Mucosa of stomach (tissue), 1 donor: ENCODE data around the gene AK4.
"Not testable (repeated sequence)": the region's sequence is repeated elsewhere in the genome, so short reads cannot be mapped to it uniquely, and the experiment has no call there.

Source experiments
- H3K27me3 ChIP-seq: one replicate; pipeline ENCODE4 v1.7.0; 2013; ENCODE audit warnings: mild to moderate bottlenecking, low read length; ENCODE audit not compliant: control insufficient read depth, insufficient read depth
- H3K36me3 ChIP-seq: one replicate; pipeline ENCODE4 v1.7.0; 2013; ENCODE audit warnings: low read length; ENCODE audit not compliant: control insufficient read depth, insufficient read depth
- H3K4me1 ChIP-seq: one replicate; pipeline ENCODE4 v1.7.0; 2013; ENCODE audit warnings: mild to moderate bottlenecking, low read length; ENCODE audit not compliant: control insufficient read depth, insufficient read depth
- H3K4me3 ChIP-seq: one replicate; pipeline ENCODE4 v1.7.0; 2013; ENCODE audit warnings: low read length
- H3K9ac ChIP-seq: one replicate; pipeline ENCODE4 v1.7.0; 2013; ENCODE audit warnings: mild to moderate bottlenecking, low read length, moderate library complexity
- H3K9me3 ChIP-seq: one replicate; pipeline ENCODE4 v1.7.0; 2013; ENCODE audit warnings: mild to moderate bottlenecking, low read length, moderate library complexity; ENCODE audit not compliant: control insufficient read depth
- donor health status: Pancreatic carcinoma.

The AK4 gene

GRCh38 chr1:65148178-65148547 is at the start of gene AK4:
AK4 (plus strand) TSS chr1:65148203; CDS start chr1:65148408, 205 bp downstream.
- peak within 1 kb of the TSS; percentile 79 for H3K9ac ChIP-seq
- H3K4me3 ChIP-seq = peak within 1 kb of the TSS; percentile 60
- H3K4me1 ChIP-seq = peaks cover 34% of the 10 kb centered on the region
- not testable (repeated sequence) for H3K9me3 ChIP-seq, H3K36me3 ChIP-seq, H3K27me3 ChIP-seq

DNA sequence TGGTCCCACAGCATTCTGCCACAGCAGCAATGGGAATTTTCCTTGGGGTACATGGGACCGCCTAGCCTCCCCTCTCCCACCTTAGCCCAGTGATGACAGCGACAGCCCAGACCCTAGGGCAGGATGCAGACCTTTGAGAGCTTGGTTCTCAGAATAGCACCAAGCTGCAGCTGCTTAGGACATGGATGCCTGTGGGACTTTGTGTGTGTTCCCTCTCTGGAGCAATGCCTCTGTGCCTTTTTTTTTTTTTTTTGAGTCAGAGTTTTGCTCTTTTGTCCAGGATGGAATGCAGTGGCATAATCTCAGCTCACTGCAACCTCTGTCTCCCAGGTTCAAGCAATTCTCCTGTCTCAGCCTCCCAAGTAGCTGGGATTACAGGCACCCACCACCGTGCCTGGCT is 44.2 kb upstream of the AK4 start:
- H3K9ac ChIP-seq = no peak overlapping the region
- H3K4me3 ChIP-seq = no peak overlapping the region
- peaks cover 17% of the 10 kb centered on the region for H3K4me1 ChIP-seq
- H3K36me3 ChIP-seq = no peaks in the 10 kb centered on the region
- no peaks in the 10 kb centered on the region for H3K9me3 ChIP-seq
- no peaks in the 10 kb centered on the region for H3K27me3 ChIP-seq

- Histone ChIP-seq H3K36me3 (no peaks in the 10 kb centered on the region), H3K4me1 (peaks cover 26% of the 10 kb centered on the region), H3K4me3 (no peak overlapping the region), H3K9ac (no peak overlapping the region), H3K27me3 (no peaks in the 10 kb centered on the region), H3K9me3 (no peaks in the 10 kb centered on the region)
Observed at GRCh38 chr1:65104854-65105534, 43.0 kb upstream of the AK4 start.

GRCh38 chr1:65105596-65105995 is 42.4 kb upstream of the AK4 start:
- peaks cover 26% of the 10 kb centered on the region for H3K4me1 ChIP-seq

GRCh38 chr1:65108025-65108642 is 39.9 kb upstream of the AK4 start:
- Histone ChIP-seq H3K36me3 (no peaks in the 10 kb centered on the region), H3K27me3 (no peaks in the 10 kb centered on the region), H3K9ac (no peak overlapping the region), H3K9me3 (no peaks in the 10 kb centered on the region), H3K4me1 (peaks cover 26% of the 10 kb centered on the region), H3K4me3 (no peak overlapping the region)

More at GRCh38 chr1:65105596-65105995, 42.4 kb upstream of the AK4 start:
- no peaks in the 10 kb centered on the region for H3K36me3 ChIP-seq
- H3K9ac ChIP-seq = no peak overlapping the region
- no peaks in the 10 kb centered on the region for H3K27me3 ChIP-seq
- H3K4me3 ChIP-seq = no peak overlapping the region
- no peaks in the 10 kb centered on the region for H3K9me3 ChIP-seq

DNA sequence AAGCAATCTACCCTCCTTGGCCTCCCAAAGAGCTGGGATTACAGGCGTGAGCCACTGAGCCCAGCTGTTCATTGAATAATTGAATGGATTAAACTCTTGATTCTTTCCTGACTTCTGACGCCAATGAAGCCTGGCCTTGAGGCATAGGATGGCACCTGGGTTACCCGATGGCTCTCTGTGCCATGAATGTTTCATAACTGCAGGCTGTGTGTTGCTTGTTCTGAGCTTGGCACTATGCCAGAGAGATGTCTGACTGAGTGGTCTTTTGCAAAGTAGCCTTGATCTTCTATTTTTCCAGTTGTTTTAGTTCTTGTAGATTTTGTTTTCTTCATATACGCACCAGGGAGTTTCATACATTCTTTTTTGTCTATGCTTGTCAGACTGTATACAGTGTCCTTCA is 38.5 kb upstream of the AK4 start:
- Histone ChIP-seq H3K4me1 (peaks cover 26% of the 10 kb centered on the region), H3K36me3 (no peaks in the 10 kb centered on the region), H3K9me3 (no peaks in the 10 kb centered on the region), H3K9ac (no peak overlapping the region), H3K4me3 (no peak overlapping the region), H3K27me3 (no peaks in the 10 kb centered on the region)

DNA sequence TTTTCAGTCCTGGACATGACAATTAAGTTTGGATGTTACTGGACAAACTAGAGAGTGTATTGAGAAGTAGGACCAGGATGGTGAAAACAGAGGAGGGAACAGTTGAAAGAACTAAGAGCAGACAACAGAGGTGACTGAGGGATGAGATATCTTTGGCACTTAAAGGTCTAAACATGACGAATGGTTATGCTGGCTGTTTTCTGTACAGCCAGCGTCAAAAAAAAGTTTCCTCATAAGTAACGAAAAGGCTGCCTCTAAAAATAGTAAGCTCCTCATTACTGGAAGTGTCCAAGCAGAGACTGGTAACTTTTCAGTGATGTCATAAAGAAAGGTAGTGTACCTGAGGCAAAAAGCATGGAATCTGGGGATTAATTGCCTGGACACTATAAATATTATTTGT is 35.2 kb upstream of the AK4 start:
- peaks cover 14% of the 10 kb centered on the region for H3K4me1 ChIP-seq
- H3K4me3 ChIP-seq = no peak overlapping the region
- no peak overlapping the region for H3K9ac ChIP-seq
- H3K27me3 ChIP-seq = no peaks in the 10 kb centered on the region
- no peaks in the 10 kb centered on the region for H3K9me3 ChIP-seq
- no peaks in the 10 kb centered on the region for H3K36me3 ChIP-seq

DNA sequence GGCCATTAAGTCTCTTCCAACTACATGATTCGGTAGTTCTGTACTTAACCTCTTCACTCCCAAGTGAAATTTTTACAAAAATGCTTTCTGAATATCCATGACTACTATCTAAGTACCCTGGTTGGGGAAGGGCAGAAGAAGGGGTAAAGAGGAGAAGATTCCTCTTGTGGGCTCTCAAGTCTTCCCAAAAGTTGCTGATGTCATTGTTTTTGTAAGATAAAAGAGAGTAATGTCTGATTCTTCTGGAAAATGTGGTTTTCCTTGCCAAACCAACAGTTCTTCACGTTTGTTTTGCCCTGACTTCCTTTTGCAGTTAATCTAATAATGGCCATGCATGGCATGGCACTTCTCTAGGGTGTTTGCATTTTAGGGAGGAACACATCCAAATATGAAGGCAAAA is 34.7 kb upstream of the AK4 start:
- Histone ChIP-seq H3K27me3 (no peaks in the 10 kb centered on the region), H3K9me3 (no peaks in the 10 kb centered on the region), H3K4me1 (peaks cover 14% of the 10 kb centered on the region), H3K36me3 (no peaks in the 10 kb centered on the region), H3K4me3 (no peak overlapping the region), H3K9ac (no peak overlapping the region)

DNA sequence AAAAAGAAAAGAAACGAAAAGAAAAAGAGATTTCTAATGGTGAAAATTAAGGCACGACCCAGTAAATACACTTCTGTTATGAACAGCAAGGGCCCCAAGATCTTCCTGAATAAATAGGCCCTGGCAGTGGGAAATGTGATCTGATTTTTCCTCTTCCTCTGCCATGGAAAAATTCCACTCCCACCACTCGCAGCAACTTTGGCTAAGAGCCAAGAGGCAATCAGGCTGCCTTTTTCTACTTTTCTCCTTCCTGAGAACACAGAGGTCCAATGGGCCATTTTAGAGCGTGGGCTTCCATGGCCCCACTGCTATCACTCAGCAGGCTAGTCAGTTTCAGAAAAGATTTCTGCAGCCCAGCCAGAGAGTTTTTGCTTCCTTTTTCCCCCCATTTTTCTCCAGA is 33.7 kb upstream of the AK4 start:
- Histone ChIP-seq H3K9me3 (no peaks in the 10 kb centered on the region), H3K4me1 (peaks cover 4% of the 10 kb centered on the region), H3K27me3 (no peaks in the 10 kb centered on the region), H3K4me3 (no peak overlapping the region), H3K36me3 (no peaks in the 10 kb centered on the region), H3K9ac (no peak overlapping the region)

GRCh38 chr1:65119951-65120350 is 28.1 kb upstream of the AK4 start:
- H3K9ac ChIP-seq = no peak overlapping the region
- no peaks in the 10 kb centered on the region for H3K27me3 ChIP-seq
- H3K36me3 ChIP-seq = no peaks in the 10 kb centered on the region
- H3K9me3 ChIP-seq = no peaks in the 10 kb centered on the region
- no peak overlapping the region for H3K4me3 ChIP-seq
- no peaks in the 10 kb centered on the region for H3K4me1 ChIP-seq

- not testable (repeated sequence) for H3K36me3 ChIP-seq, H3K9me3 ChIP-seq, H3K27me3 ChIP-seq, H3K4me1 ChIP-seq, H3K4me3 ChIP-seq, H3K9ac ChIP-seq
Observed at GRCh38 chr1:65129104-65129503, 18.9 kb upstream of the AK4 start.

- no peaks in the 10 kb centered on the region for H3K9me3 ChIP-seq
- H3K36me3 ChIP-seq = no peaks in the 10 kb centered on the region
- H3K9ac ChIP-seq = no peak overlapping the region
- no peaks in the 10 kb centered on the region for H3K27me3 ChIP-seq
- no peaks in the 10 kb centered on the region for H3K4me1 ChIP-seq
- no peak overlapping the region for H3K4me3 ChIP-seq
Observed at GRCh38 chr1:65138524-65138923, 9.5 kb upstream of the AK4 start.

GRCh38 chr1:65139793-65140192 is 8.2 kb upstream of the AK4 start:
- not testable (repeated sequence) for H3K36me3 ChIP-seq, H3K27me3 ChIP-seq, H3K4me1 ChIP-seq, H3K9ac ChIP-seq, H3K9me3 ChIP-seq, H3K4me3 ChIP-seq
